SK-N-SH (cell line): ENCODE results near the gene ATP7B.

ENCODE experiments used
- CHD2 ChIP-seq: fragments of 150-350 bp; IDR thresholded peaks from 2 replicates; pipeline ENCODE4 v1.6.1; 2018; ENCODE audit warnings: low read length; ENCODE audit not compliant: partially characterized antibody
- CTCF ChIP-seq: fragments of 200-600 bp; sonication (generic); IDR thresholded peaks from 2 replicates; pipeline ENCODE4 v1.6.1; 2017; ENCODE audit warnings: antibody characterized with exemption, mild to moderate bottlenecking, moderate library complexity
- ELF1 ChIP-seq: IDR thresholded peaks from 2 replicates; pipeline ENCODE4 v1.4.0; 2012
- GATA2 ChIP-seq: sonication (generic); formaldehyde crosslinking; IDR thresholded peaks from 2 replicates; pipeline ENCODE4 v1.5.0; 2020; ENCODE audit warnings: mild to moderate bottlenecking, missing genetic modification reagents
- PBX3 ChIP-seq: IDR thresholded peaks from 2 replicates; pipeline ENCODE4; 2012
- POLR2AphosphoS5 ChIP-seq: IDR thresholded peaks from 2 replicates; pipeline ENCODE4 v1.6.1; 2012; ENCODE audit warnings: low read depth, low read length
- RFX5 ChIP-seq: IDR thresholded peaks from 2 replicates; pipeline ENCODE4 v1.6.1; 2012; ENCODE audit warnings: mild to moderate bottlenecking, improper control_type of control experiment, low read length
- SIN3A ChIP-seq: IDR thresholded peaks from 2 replicates; pipeline ENCODE4 v1.6.1; 2012; ENCODE audit warnings: low read depth, mild to moderate bottlenecking, low read length, moderate library complexity, borderline replicate concordance
- TAF1 ChIP-seq: IDR thresholded peaks from 2 replicates; pipeline ENCODE4 v1.6.1; 2012; ENCODE audit warnings: low read depth, mild to moderate bottlenecking, low read length, moderate library complexity, borderline replicate concordance
- TEAD4 ChIP-seq: IDR thresholded peaks from 2 replicates; pipeline ENCODE4 v1.4.0; 2012; ENCODE audit warnings: mild to moderate bottlenecking, borderline replicate concordance; ENCODE audit not compliant: insufficient read depth
- TF ChIP-seq, protein P1 (sequence below): IDR thresholded peaks from 2 replicates; pipeline ENCODE4 v1.4.0; 2012; ENCODE audit warnings: low read depth, borderline replicate concordance
- TF ChIP-seq, protein P2 (sequence below): fragments of 150-350 bp; IDR thresholded peaks from 2 replicates; pipeline ENCODE4 v1.6.1; 2017; ENCODE audit warnings: antibody characterized with exemption, low read length, low read depth, borderline replicate concordance

DNA sequence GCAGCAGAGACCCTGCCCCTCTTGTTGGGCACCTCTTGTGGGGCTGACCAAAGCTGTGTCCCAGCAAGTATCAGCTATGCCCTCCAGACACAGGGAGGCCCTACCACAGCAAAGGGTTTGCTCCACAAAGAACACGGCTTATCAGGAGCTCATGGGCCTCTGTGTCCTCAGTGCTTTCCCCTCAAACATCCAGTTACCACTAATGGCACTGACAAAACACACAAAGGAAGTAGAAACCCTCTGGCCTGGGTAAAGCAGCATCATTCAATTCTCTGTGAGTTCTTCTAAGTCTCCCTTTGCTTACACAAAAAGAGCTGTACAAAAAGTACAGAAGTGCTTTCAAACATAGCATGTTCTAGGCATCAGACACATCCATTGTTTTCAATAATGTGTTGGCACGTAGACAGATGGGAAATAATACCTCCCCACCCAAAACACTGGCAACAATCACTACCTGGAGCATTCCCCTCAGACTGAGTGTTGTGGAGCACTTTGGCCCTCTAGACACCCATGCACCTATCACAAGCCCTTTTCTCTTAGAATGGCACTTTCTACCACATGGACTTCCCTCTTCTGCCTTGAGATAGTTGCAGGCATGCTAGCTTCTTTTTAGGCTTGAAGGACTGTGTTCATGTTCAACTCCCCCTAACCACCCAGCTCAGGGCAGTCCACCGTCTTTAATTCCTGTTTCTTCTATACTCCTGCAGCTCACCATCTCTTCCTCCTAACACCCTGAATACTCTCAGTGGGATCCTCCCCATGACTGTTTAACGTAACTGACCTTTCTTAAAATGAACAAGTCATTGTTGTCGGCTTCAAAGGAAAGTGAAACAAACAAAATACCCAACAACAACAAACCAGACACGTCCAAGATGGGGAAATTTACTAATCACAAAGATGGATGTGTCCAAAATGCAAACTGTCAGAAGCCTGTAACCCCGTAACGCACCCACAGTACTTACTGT lies 43.5 kb downstream of the ATP7B start:
- TF ChIP-seq CTCF (no peak), POLR2AphosphoS5 (no peak), ELF1 (no peak), PBX3 (no peak), RFX5 (no peak), TAF1 (no peak), CHD2 (no peak), SIN3A (no peak), GATA2 (CRISPR knock-in tag) (no peak), TEAD4 (no peak)
- TF ChIP-seq, protein P1, sequence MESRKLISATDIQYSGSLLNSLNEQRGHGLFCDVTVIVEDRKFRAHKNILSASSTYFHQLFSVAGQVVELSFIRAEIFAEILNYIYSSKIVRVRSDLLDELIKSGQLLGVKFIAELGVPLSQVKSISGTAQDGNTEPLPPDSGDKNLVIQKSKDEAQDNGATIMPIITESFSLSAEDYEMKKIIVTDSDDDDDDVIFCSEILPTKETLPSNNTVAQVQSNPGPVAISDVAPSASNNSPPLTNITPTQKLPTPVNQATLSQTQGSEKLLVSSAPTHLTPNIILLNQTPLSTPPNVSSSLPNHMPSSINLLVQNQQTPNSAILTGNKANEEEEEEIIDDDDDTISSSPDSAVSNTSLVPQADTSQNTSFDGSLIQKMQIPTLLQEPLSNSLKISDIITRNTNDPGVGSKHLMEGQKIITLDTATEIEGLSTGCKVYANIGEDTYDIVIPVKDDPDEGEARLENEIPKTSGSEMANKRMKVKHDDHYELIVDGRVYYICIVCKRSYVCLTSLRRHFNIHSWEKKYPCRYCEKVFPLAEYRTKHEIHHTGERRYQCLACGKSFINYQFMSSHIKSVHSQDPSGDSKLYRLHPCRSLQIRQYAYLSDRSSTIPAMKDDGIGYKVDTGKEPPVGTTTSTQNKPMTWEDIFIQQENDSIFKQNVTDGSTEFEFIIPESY, result no peak
- TF ChIP-seq, protein P2, sequence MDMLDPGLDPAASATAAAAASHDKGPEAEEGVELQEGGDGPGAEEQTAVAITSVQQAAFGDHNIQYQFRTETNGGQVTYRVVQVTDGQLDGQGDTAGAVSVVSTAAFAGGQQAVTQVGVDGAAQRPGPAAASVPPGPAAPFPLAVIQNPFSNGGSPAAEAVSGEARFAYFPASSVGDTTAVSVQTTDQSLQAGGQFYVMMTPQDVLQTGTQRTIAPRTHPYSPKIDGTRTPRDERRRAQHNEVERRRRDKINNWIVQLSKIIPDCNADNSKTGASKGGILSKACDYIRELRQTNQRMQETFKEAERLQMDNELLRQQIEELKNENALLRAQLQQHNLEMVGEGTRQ, result no peak
